A673 (cell line): ENCODE results near the gene TPGS1. TPM values are rescaled to one million over a fixed set of nuclear protein-coding genes. Genes with fewer than 3 reads are reported as not detected.

ENCODE experiments used
- BruUV-seq: library from RNA; stranded (reverse); fragments of 400-500 nt; replicated peaks from 2 replicates; lab custom pipeline; 2021; lab: Mats Ljungman, UMichigan
- CTCF ChIA-PET: fragments of 300-600 bp; sonication (Branson Sonifier 250); formaldehyde crosslinking; loops from one replicate; lab custom pipeline; 2022; ENCODE audit warnings: antibody characterized with exemption; lab: Charles Lee
- POLR2A ChIA-PET: fragments of 300-600 bp; sonication (Branson Sonifier 250); formaldehyde crosslinking; loops from one replicate; lab custom pipeline; 2022; ENCODE audit warnings: antibody characterized with exemption; ENCODE audit not compliant: low non-redundant PET; lab: Charles Lee
- DNase-seq: peaks from one replicate; pipeline ENCODE4 v3.0.0-alpha.2; 2015; ENCODE audit warnings: low spot score
- H3K27ac ChIP-seq: fragments of 200-600 bp; sonication (generic); 2 replicates; pipeline ENCODE4 v1.5.1; 2016; ENCODE audit warnings: mixed run types, low read depth, mild to moderate bottlenecking, mixed read lengths, antibody characterized with exemption, low read length; ENCODE audit not compliant: poor library complexity, severe bottlenecking
- H3K27me3 ChIP-seq: fragments of 200-600 bp; sonication (generic); replicated peaks from 2 replicates; pipeline ENCODE4 v1.6.1; 2017; ENCODE audit warnings: mixed run types, low read depth, mild to moderate bottlenecking, mixed read lengths, antibody characterized with exemption, low read length; ENCODE audit not compliant: insufficient read depth, poor library complexity
- H3K36me3 ChIP-seq: fragments of 200-600 bp; sonication (generic); 2 replicates; pipeline ENCODE4 v1.6.1; 2016; ENCODE audit warnings: mixed run types, mild to moderate bottlenecking, mixed read lengths, antibody characterized with exemption, low read length; ENCODE audit not compliant: insufficient read depth, poor library complexity, severe bottlenecking
- H3K4me1 ChIP-seq: fragments of 200-600 bp; sonication (generic); 2 replicates; pipeline ENCODE4 v1.6.1; 2017; ENCODE audit warnings: mixed run types, mild to moderate bottlenecking, mixed read lengths, antibody characterized with exemption, low read length; ENCODE audit not compliant: insufficient read depth, poor library complexity, severe bottlenecking
- H3K4me3 ChIP-seq: fragments of 200-600 bp; sonication (generic); 2 replicates; pipeline ENCODE4 v1.5.1; 2016; ENCODE audit warnings: low read depth, mixed run types, mild to moderate bottlenecking, mixed read lengths, low read length; ENCODE audit not compliant: poor library complexity, severe bottlenecking
- H3K9me3 ChIP-seq: fragments of 200-600 bp; sonication (generic); 2 replicates; pipeline ENCODE4 v1.6.1; 2016; ENCODE audit warnings: mixed run types, low read depth, mild to moderate bottlenecking, mixed read lengths, antibody characterized with exemption, low read length; ENCODE audit not compliant: poor library complexity, severe bottlenecking
- EZH2 ChIP-seq: fragments of 200-600 bp; sonication (generic); IDR thresholded peaks from 2 replicates; pipeline ENCODE4 v1.6.1; 2017; ENCODE audit warnings: borderline replicate concordance, low read depth, mild to moderate bottlenecking, mixed read lengths, antibody characterized with exemption, low read length; ENCODE audit not compliant: poor library complexity, severe bottlenecking
- intact Hi-C: fragments of 100-400 bp; cut with micrococcal nuclease; formaldehyde crosslinking; loops from one replicate; pipeline ENCODE4 v1.10.0; 2022; ENCODE audit not compliant: unreplicated experiment
- total RNA-seq: library from RNA; stranded (reverse); gene quantifications from 2 replicates; pipeline ENCODE4 v1.2.3, GENCODE V29; 2021
- TF ChIP-seq, protein P1 (sequence below): fragments of 300-800, 200-600 bp; sonication (generic); conservative IDR thresholded peaks from 2 replicates; pipeline ENCODE4 v1.5.1; 2017; ENCODE audit warnings: low read depth, mild to moderate bottlenecking, antibody characterized with exemption, low read length, moderate library complexity, mixed read lengths

The TPGS1 gene
- total RNA-seq, 1 experiment from 2014 or later, result 22.2 TPM

- intact Hi-C loops, result loop anchor here (5.0 kb wide), 1 partner anchor 39 kb away; the partner anchor contains the start of gene BSG
- peak overlapping the region; percentile 93 for H3K27ac ChIP-seq
Observed at GRCh38 chr19:533364-534058, 26.2 kb downstream of the TPGS1 start.

DNA sequence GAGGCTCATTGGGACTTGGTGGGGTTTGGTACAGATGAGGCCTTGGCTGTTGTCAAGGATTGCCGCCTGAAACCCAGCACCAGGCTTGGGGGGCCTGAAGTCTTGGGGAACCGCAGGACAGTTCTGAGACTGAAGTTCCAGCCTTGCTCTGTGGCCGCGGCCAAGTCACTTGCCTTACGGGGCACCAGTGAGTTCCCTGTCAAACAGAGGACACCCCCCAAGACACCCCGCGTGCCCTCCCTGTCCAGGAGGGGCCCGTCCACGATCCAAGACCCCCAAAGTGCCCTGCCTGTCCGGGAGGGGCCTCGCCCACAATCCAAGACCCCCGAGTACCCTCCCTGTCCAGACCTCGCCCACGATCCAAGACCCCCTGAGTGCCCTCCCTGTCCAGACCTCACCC lies 26.8 kb downstream of the TPGS1 start:
- no peak for DNase-seq
- intact Hi-C loops, result loop anchor here (5.0 kb wide), 1 partner anchor 38 kb away; the partner anchor contains the start of gene BSG
- Histone ChIP-seq H3K4me3 (peak overlapping the region; percentile 100), H3K9me3 (no peaks in the 10 kb centered on the region), H3K27ac (peak overlapping the region; percentile 93), H3K27me3 (no peaks in the 10 kb centered on the region), H3K4me1 (peaks cover 13% of the 10 kb centered on the region), H3K36me3 (peaks cover 33% of the 10 kb centered on the region)
- ChIA-PET CTCF (no interaction called here), POLR2A (no interaction called here)
- TF ChIP-seq, protein P1, sequence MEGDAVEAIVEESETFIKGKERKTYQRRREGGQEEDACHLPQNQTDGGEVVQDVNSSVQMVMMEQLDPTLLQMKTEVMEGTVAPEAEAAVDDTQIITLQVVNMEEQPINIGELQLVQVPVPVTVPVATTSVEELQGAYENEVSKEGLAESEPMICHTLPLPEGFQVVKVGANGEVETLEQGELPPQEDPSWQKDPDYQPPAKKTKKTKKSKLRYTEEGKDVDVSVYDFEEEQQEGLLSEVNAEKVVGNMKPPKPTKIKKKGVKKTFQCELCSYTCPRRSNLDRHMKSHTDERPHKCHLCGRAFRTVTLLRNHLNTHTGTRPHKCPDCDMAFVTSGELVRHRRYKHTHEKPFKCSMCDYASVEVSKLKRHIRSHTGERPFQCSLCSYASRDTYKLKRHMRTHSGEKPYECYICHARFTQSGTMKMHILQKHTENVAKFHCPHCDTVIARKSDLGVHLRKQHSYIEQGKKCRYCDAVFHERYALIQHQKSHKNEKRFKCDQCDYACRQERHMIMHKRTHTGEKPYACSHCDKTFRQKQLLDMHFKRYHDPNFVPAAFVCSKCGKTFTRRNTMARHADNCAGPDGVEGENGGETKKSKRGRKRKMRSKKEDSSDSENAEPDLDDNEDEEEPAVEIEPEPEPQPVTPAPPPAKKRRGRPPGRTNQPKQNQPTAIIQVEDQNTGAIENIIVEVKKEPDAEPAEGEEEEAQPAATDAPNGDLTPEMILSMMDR, result no peak
- TF ChIP-seq EZH2, result no peak
- BruUV-seq, result no TSS peak

More at GRCh38 chr19:533364-534058, 26.2 kb downstream of the TPGS1 start:
- Histone ChIP-seq H3K36me3 (peaks cover 28% of the 10 kb centered on the region), H3K4me3 (peak overlapping the region; percentile 100), H3K27me3 (no peaks in the 10 kb centered on the region), H3K4me1 (peaks cover 13% of the 10 kb centered on the region), H3K9me3 (no peaks in the 10 kb centered on the region)
- ChIA-PET POLR2A (no interaction called here), CTCF (no interaction called here)
- no peak for DNase-seq
- TF ChIP-seq EZH2, result no peak
- TF ChIP-seq, protein P1, result no peak
- BruUV-seq, result TSS peak; percentile 29

- ChIA-PET CTCF (no interaction called here), POLR2A (no interaction called here)
- intact Hi-C loops, result no loop called here
- Histone ChIP-seq H3K36me3 (peaks cover 33% of the 10 kb centered on the region), H3K27me3 (no peaks in the 10 kb centered on the region), H3K9me3 (no peaks in the 10 kb centered on the region), H3K4me3 (no peak overlapping the region), H3K4me1 (peaks cover 13% of the 10 kb centered on the region), H3K27ac (no peak overlapping the region)
- TF ChIP-seq, protein P1, result no peak
- no peak for TF ChIP-seq EZH2
- no TSS peak for BruUV-seq
- no peak for DNase-seq
Observed at GRCh38 chr19:535017-535835, 27.9 kb downstream of the TPGS1 start.
